Skeletal muscle tissue (tissue), 4 donors: ENCODE measurements around the gene MPP1. TPM values are rescaled to one million over a fixed set of nuclear protein-coding genes. Genes with fewer than 3 reads are reported as not detected.
A peak's percentile ranks its signal among the peaks of the same experiment; 100 is the strongest.

Experiments
- H3K27ac ChIP-seq: one replicate; pipeline ENCODE4 v1.7.0; 2013; ENCODE audit warnings: mild to moderate bottlenecking, low read depth, low read length, inconsistent platforms
- H3K27me3 ChIP-seq, 3 donors: one replicate each; pipeline ENCODE4 v1.7.0; 2013; ENCODE audit warnings: low read length in 3 of 3; ENCODE audit not compliant: control insufficient read depth in 3 of 3, insufficient read depth in 3 of 3
- H3K36me3 ChIP-seq, 3 donors: one replicate each; pipeline ENCODE4 v1.7.0; 2013; ENCODE audit warnings: low read length in 3 of 3; ENCODE audit not compliant: control insufficient read depth in 3 of 3, insufficient read depth in 3 of 3
- H3K4me1 ChIP-seq, 3 donors: one replicate each; pipeline ENCODE4 v1.7.0; 2013; ENCODE audit warnings: low read length in 3 of 3, mild to moderate bottlenecking in 3 of 3; ENCODE audit not compliant: control insufficient read depth in 3 of 3, insufficient read depth in 3 of 3
- H3K4me3 ChIP-seq, 3 donors: one replicate each; pipeline ENCODE4 v1.7.0; 2013; ENCODE audit warnings: low read length in 3 of 3
- H3K9ac ChIP-seq, 3 donors: one replicate each; pipeline ENCODE4 v1.7.0; 2013; ENCODE audit warnings: low read length in 3 of 3, mild to moderate bottlenecking in 3 of 3, moderate library complexity in 2 of 3, low read depth in 1 of 3
- H3K9me3 ChIP-seq, 3 donors: one replicate each; pipeline ENCODE4 v1.7.0; 2013; ENCODE audit warnings: low read length in 3 of 3; ENCODE audit not compliant: control insufficient read depth in 3 of 3
- total RNA-seq: library from RNA; depleted of rRNA; stranded (reverse); fragments of >200 nt; gene quantifications from one replicate; pipeline ENCODE4 v1.2.3, GENCODE V29; 2014
- donor health status: Osteomylitis.

The MPP1 gene
- total RNA-seq, 1 donor from 2014 or later = 45.9 TPM

GRCh38 chrX:154779261-154779660 is 26.0 kb downstream of the MPP1 start:
- H3K27ac ChIP-seq = no peak overlapping the region
- H3K9ac ChIP-seq = no peak overlapping the region
- H3K36me3 ChIP-seq = peaks cover 21 to 37% (median 31%) of the 10 kb centered on the region in 3 donors
- no peaks in the 10 kb centered on the region for H3K9me3 ChIP-seq
- no peaks in the 10 kb centered on the region for H3K27me3 ChIP-seq
- H3K4me1 ChIP-seq = no peaks in the 10 kb centered on the region
- H3K4me3 ChIP-seq = no peak overlapping the region

GRCh38 chrX:154776753-154777152 is 28.5 kb downstream of the MPP1 start:
- no peak overlapping the region for H3K27ac ChIP-seq
- no peaks in the 10 kb centered on the region for H3K9me3 ChIP-seq
- H3K4me3 ChIP-seq = no peak overlapping the region
- peaks cover 26 to 45% (median 36%) of the 10 kb centered on the region in 3 donors for H3K36me3 ChIP-seq
- H3K4me1 ChIP-seq = no peaks in the 10 kb centered on the region
- no peaks in the 10 kb centered on the region for H3K27me3 ChIP-seq
- no peak overlapping the region for H3K9ac ChIP-seq

GRCh38 chrX:154775419-154776349 is 29.6 kb downstream of the MPP1 start:
- Histone ChIP-seq H3K27ac (no peak overlapping the region), H3K9me3 (no peaks in the 10 kb centered on the region), H3K4me3 (no peak overlapping the region), H3K36me3 (peaks cover 26 to 42% (median 33%) of the 10 kb centered on the region in 3 donors), H3K4me1 (no peaks in the 10 kb centered on the region), H3K27me3 (no peaks in the 10 kb centered on the region), H3K9ac (no peak overlapping the region)

- Histone ChIP-seq H3K36me3 (peaks cover 30 to 44% (median 37%) of the 10 kb centered on the region in 3 donors), H3K9me3 (no peaks in the 10 kb centered on the region), H3K4me3 (no peak overlapping the region)
Observed at GRCh38 chrX:154774622-154775021, 30.7 kb downstream of the MPP1 start.

GRCh38 chrX:154762537-154763296 is 42.6 kb downstream of the MPP1 start, which contains the start of gene DKC1:
Gene DKC1 (plus strand): TSS chrX:154762864. CDS start chrX:154762966, 102 bp downstream.
- Histone ChIP-seq H3K9me3 (no peaks in the 10 kb centered on the region), H3K27ac (peak within 1 kb of the TSS; percentile 46), H3K27me3 (no peaks in the 10 kb centered on the region), H3K4me1 (peaks cover 5 to 10% (median 8%) of the 10 kb centered on the region in 3 donors), H3K9ac (peak within 1 kb of the TSS; percentile 69 to 79 (median 72)), H3K36me3 (peaks cover 17 to 19% (median 18%) of the 10 kb centered on the region in 3 donors), H3K4me3 (peak within 1 kb of the TSS; percentile 72 to 87 (median 74))

More at GRCh38 chrX:154774622-154775021, 30.7 kb downstream of the MPP1 start:
- Histone ChIP-seq H3K9ac (no peak overlapping the region), H3K27me3 (no peaks in the 10 kb centered on the region), H3K27ac (no peak overlapping the region), H3K4me1 (no peaks in the 10 kb centered on the region)

GRCh38 chrX:154761977-154762536 is 43.2 kb downstream of the MPP1 start:
- Histone ChIP-seq H3K9me3 (no peaks in the 10 kb centered on the region), H3K27me3 (no peaks in the 10 kb centered on the region), H3K36me3 (peaks cover 12 to 16% (median 15%) of the 10 kb centered on the region in 3 donors), H3K27ac (peak overlapping the region; percentile 46), H3K4me3 (peak overlapping the region; percentile 72 to 87 (median 74)), H3K9ac (peak overlapping the region; percentile 40 to 77 (median 45)), H3K4me1 (peaks cover 5 to 10% (median 8%) of the 10 kb centered on the region in 3 donors)

- Histone ChIP-seq H3K9ac (no peak overlapping the region), H3K36me3 (no peaks in the 10 kb centered on the region), H3K27me3 (no peaks in the 10 kb centered on the region), H3K4me3 (no peak overlapping the region), H3K27ac (no peak overlapping the region), H3K9me3 (no peaks in the 10 kb centered on the region), H3K4me1 (peaks cover 3 to 10% (median 8%) of the 10 kb centered on the region in 3 donors)
Observed at GRCh38 chrX:154758696-154759095, 46.6 kb downstream of the MPP1 start.

GRCh38 chrX:154751669-154752271 is 53.5 kb downstream of the MPP1 start:
- Histone ChIP-seq H3K27ac (no peak overlapping the region), H3K9ac (no peak overlapping the region), H3K27me3 (peaks cover 0 to 4% (median 0%) of the 10 kb centered on the region in 3 donors), H3K4me1 (peaks cover 5 to 10% (median 8%) of the 10 kb centered on the region in 3 donors), H3K36me3 (no peaks in the 10 kb centered on the region), H3K4me3 (peak overlapping the region; percentile 33 to 61 (median 42)), H3K9me3 (no peaks in the 10 kb centered on the region)

GRCh38 chrX:154751203-154751668 is 54.0 kb downstream of the MPP1 start:
- H3K4me3 ChIP-seq = peak overlapping the region; percentile 33 to 61 (median 42)
- peak overlapping the region in 1 of 3 donors; percentile 45 for H3K9ac ChIP-seq
- H3K9me3 ChIP-seq = no peaks in the 10 kb centered on the region
- H3K36me3 ChIP-seq = no peaks in the 10 kb centered on the region
- peaks cover 0 to 4% (median 0%) of the 10 kb centered on the region in 3 donors for H3K27me3 ChIP-seq
- peaks cover 5 to 10% (median 8%) of the 10 kb centered on the region in 3 donors for H3K4me1 ChIP-seq
- H3K27ac ChIP-seq = no peak overlapping the region
